GM12873 (cell line): Measurements from ENCODE around the gene ECEL1.
A peak's percentile ranks its signal among the peaks of the same experiment; 100 is the strongest.

Experiments used
- CTCF ChIP-seq: IDR thresholded peaks from 2 replicates; pipeline ENCODE4 v1.5.1; 2012; ENCODE audit warnings: low read depth, mild to moderate bottlenecking, moderate library complexity, low read length, control low read depth; ENCODE audit not compliant: insufficient read depth; ENCODE audit errors: missing control alignments

The ECEL1 gene

GRCh38 chr2:232524771-232525170 is 37.1 kb upstream of the ECEL1 start:
- TF ChIP-seq CTCF, result no peak

DNA sequence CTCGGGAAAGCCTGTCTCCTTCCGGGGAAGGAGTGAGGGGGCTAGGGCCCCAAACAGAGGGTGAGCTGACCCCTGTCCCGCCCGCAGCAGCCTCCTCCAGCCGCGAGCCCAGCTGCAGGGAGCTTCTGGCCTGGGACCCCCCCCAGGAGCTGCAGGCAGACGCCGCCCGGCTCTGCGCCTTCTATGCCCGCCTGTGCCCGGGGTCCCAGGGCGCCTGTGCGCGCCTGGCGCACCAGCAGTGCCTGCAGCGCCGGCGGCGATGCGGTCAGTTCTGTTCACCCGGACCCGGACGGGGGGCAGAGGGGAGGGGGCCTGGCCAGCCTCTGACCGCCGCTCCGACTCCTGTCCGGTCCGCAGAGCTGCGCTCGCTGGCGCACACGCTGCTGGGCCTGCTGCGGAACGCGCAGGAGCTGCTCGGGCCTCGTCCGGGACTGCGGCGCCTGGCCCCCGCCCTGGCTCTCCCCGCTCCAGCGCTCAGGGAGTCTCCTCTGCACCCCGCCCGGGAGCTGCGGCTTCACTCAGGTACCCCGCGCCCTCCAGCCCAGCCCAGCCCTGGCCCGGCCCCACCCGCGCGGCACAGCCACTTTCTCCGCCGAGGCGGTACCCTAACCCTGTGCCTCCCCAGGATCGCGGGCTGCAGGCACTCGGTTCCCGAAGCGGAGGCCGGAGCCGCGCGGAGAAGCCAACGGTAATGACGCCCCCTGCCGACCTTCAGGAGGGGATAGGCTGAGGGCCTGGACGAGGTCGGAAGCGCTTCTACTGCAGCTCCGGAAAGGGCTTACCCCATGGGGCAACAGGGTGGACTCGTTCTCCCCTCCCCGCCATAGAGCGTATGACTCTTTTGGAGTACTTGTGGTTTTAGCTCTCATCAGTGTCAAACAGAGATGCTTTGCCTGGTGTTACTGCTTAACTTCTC is 36.3 kb upstream of the ECEL1 start:
- TF ChIP-seq CTCF, result peak; percentile 19

DNA sequence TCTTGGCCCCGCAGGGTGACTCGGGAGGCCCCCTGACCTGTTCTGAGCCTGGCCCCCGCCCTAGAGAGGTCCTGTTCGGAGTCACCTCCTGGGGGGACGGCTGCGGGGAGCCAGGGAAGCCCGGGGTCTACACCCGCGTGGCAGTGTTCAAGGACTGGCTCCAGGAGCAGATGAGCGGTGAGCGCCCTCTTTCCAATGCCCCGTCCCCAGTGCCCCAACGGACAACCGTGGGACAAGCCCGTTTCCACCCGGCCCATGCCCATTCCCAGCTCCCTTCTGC is 35.7 kb upstream of the ECEL1 start:
- no peak for TF ChIP-seq CTCF

- no peak for TF ChIP-seq CTCF
These were observed 35.2 kb upstream of the ECEL1 start for GRCh38 chr2:232522623-232523401.

GRCh38 chr2:232521959-232522622 is 34.5 kb upstream of the ECEL1 start:
- TF ChIP-seq CTCF, result peak; percentile 67

DNA sequence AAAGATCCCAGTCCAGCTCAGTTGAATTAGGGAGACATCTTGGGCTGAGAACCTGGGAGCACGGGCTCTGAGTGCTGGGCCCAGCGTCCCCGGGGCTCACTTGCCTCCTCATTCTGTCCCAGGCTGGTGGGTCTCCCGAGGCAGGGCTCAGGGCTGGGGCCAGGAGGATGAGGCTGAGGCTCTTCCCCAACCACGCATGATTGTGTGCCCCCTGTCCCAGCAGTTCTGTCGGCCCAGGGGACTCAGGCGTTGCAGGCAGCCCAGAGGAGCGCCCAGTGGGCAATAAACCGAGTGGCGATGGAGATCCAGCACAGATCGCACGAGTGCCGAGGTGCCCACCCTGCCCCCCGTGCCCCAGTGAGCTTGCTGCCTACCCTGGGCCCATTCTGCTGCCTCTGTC is 33.5 kb upstream of the ECEL1 start:
- TF ChIP-seq CTCF, result no peak

DNA sequence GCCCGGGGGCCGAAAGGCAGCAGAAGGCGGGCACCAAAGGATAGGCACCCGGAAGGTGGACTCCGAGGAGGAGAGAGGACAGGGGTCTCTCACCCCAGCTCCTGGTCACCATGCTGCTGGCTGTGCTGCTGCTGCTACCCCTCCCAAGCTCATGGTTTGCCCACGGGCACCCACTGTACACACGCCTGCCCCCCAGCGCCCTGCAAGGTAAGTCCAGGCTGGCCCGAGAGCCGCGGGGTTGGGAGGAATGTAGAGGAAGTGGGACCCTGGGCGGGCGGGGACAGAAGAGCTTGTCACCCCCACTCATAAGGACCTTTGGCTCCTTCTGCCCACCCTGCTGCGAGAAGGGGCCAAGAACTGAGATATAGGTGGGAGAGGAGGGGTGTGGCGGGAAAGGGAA is 32.9 kb upstream of the ECEL1 start:
- TF ChIP-seq CTCF, result no peak
